Measurements from ENCODE around the gene TMEM145. TPM values are rescaled to one million over a fixed set of nuclear protein-coding genes. Genes with fewer than 3 reads are reported as not detected.

Gene TMEM145
- total and polyA plus RNA-seq, 7 experiments from 2014 or later, result not detected

DNA sequence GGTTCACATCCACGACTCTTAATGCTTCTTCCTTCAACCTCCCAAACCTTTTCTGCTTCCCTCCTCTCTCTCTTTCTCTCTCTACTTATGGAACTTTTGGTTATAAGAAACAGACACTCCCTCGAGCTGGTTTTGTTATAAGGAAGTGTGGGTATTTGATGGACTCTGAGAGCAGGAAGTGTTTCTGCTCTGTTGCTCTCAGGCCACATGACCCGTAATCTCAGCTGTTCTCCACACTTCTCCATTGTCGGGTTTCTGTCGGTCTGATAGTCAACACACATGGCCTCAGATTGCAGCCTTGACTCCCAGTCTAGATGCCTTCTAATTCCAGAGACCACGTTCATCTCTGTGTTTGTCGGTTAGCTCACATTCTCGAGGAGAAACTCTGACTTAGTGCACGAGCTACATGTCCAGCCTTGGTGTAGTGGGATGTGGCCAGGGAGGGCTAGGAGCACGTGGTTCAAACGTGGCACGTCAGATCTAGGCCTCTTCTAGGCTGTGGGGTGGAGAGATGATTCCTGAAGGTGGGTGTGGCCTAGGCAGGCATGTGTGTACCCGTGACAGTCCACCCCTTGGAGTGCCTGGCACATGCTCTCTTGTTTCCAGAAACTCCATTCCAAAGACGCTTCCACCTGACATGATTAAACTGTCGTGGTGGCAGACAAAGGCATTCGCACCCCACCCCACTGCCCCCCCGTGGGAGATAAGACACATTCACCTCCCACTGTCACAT is 50.7 kb downstream of the TMEM145 start:
- H3K27ac Mint-ChIP-seq, result peak overlapping the region in 1 of 9 donors; percentile 66
- H3K36me3 ChIP-seq (ENCODE audit: control insufficient read depth in 2 of 3, insufficient read depth in 3 of 3, low read length in 3 of 3), result peaks cover 0 to 6% (median 0%) of the 10 kb centered on the region in 3 experiments
- H3K27ac ChIP-seq (ENCODE audit: low read depth, low read length), result no peak overlapping the region
- no peaks in the 10 kb centered on the region for H3K27me3 Mint-ChIP-seq
- no peaks in the 10 kb centered on the region for H3K4me1 ChIP-seq (ENCODE audit: control insufficient read depth in 2 of 2, insufficient read depth in 2 of 2, low read length in 2 of 2)
- peaks cover 0 to 4% (median 0%) of the 10 kb centered on the region in 7 donors for H3K4me1 Mint-ChIP-seq
- ChIA-PET POLR2A (no interaction called here), CTCF (no interaction called here)
- H3K27me3 ChIP-seq (ENCODE audit: control insufficient read depth in 2 of 2, insufficient read depth in 2 of 2, low read length in 2 of 2), result no peaks in the 10 kb centered on the region
- DNase-seq, result no peak
- intact Hi-C loops (cut with micrococcal nuclease), result no loop called here
- H3K4me3 ChIP-seq (ENCODE audit: low read length), result no peak overlapping the region
- no peaks in the 10 kb centered on the region for H3K9me3 ChIP-seq (ENCODE audit: control insufficient read depth in 2 of 3, low read length in 3 of 3)
- H3K4me3 Mint-ChIP-seq, result no peak overlapping the region
- peaks cover 0 to 5% (median 0%) of the 10 kb centered on the region in 11 donors for H3K9me3 Mint-ChIP-seq
- peak; percentile 67 for ATAC-seq
- peaks cover 5 to 22% (median 11%) of the 10 kb centered on the region in 5 donors for H3K36me3 Mint-ChIP-seq

DNA sequence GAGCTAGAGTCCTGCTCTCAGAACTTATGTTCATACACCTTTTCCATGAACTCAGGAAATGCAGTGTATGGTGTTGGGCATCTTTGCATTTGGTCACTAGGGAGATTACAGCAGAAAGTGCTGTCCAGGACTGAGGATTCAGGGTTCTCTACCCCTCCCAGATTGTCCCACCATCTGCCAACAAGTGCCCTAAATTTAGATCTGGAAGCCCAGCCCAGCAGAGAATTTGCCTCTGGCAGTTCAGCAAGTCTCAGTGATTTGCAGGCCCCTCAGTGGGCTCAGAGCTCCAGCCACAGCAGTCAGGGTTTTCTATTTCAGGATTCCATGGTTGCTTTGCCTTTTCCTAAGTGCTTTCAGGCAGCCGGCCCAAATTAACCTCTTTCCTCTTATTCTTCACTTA is 53.6 kb downstream of the TMEM145 start:
- H3K9me3 Mint-ChIP-seq, result peaks cover 0 to 5% (median 0%) of the 10 kb centered on the region in 11 donors
- Histone ChIP-seq H3K4me3 (ENCODE audit: low read length) (no peak overlapping the region), H3K4me1 (ENCODE audit: control insufficient read depth in 2 of 2, insufficient read depth in 2 of 2, low read length in 2 of 2) (no peaks in the 10 kb centered on the region), H3K27me3 (ENCODE audit: control insufficient read depth in 2 of 2, insufficient read depth in 2 of 2, low read length in 2 of 2) (no peaks in the 10 kb centered on the region), H3K27ac (ENCODE audit: low read depth, low read length) (no peak overlapping the region), H3K36me3 (ENCODE audit: control insufficient read depth in 2 of 3, insufficient read depth in 3 of 3, low read length in 3 of 3) (peaks cover 0 to 6% (median 0%) of the 10 kb centered on the region in 3 experiments), H3K9me3 (ENCODE audit: control insufficient read depth in 2 of 3, low read length in 3 of 3) (no peaks in the 10 kb centered on the region)
- H3K27me3 Mint-ChIP-seq, result no peaks in the 10 kb centered on the region
- POLR2A ChIA-PET, result no interaction called here
- H3K4me3 Mint-ChIP-seq, result no peak overlapping the region
- no peak for ATAC-seq
- CTCF ChIA-PET, result no interaction called here
- no peak overlapping the region for H3K27ac Mint-ChIP-seq
- H3K4me1 Mint-ChIP-seq, result peaks cover 0 to 4% (median 0%) of the 10 kb centered on the region in 7 donors
- intact Hi-C loops (cut with micrococcal nuclease), result no loop called here
- no peak for DNase-seq
- H3K36me3 Mint-ChIP-seq, result peaks cover 5 to 17% (median 11%) of the 10 kb centered on the region in 5 donors

DNA sequence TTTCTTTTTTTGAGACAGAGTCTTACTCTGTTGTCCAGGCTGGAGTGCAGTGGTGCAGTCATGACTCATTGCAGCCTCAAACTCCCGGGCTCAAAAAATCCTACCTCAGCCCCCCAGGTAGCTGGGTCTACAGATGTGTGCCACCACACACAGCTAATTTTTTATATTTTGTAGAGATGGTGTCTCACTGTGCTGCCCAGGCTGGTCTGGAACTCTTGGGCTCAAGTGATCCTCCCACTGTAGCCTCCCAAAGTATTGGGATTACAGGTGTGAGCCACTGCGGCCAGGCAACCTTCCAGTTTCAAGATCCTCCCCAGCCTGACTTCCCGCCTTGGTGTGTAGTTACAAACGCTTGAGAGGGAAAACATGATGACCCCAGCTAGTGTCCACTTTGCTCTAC is 54.8 kb downstream of the TMEM145 start:
- no peak overlapping the region for H3K4me3 Mint-ChIP-seq
- ATAC-seq (no peak), DNase-seq (no peak)
- H3K27ac Mint-ChIP-seq, result peak overlapping the region in 1 of 9 donors; percentile 39
- H3K36me3 Mint-ChIP-seq, result peaks cover 5 to 17% (median 11%) of the 10 kb centered on the region in 5 donors
- ChIA-PET POLR2A (no interaction called here), CTCF (no interaction called here)
- intact Hi-C loops (cut with micrococcal nuclease), result no loop called here
- no peak overlapping the region for H3K27ac ChIP-seq (ENCODE audit: low read depth, low read length)
- H3K4me3 ChIP-seq (ENCODE audit: low read length), result no peak overlapping the region
- peaks cover 0 to 5% (median 0%) of the 10 kb centered on the region in 11 donors for H3K9me3 Mint-ChIP-seq
- H3K4me1 Mint-ChIP-seq, result peaks cover 0 to 5% (median 0%) of the 10 kb centered on the region in 7 donors
- H3K4me1 ChIP-seq (ENCODE audit: control insufficient read depth in 2 of 2, insufficient read depth in 2 of 2, low read length in 2 of 2), result no peaks in the 10 kb centered on the region
- no peaks in the 10 kb centered on the region for H3K27me3 ChIP-seq (ENCODE audit: control insufficient read depth in 2 of 2, insufficient read depth in 2 of 2, low read length in 2 of 2)
- H3K9me3 ChIP-seq (ENCODE audit: control insufficient read depth in 2 of 3, low read length in 3 of 3), result no peaks in the 10 kb centered on the region
- peaks cover 0 to 6% (median 0%) of the 10 kb centered on the region in 3 experiments for H3K36me3 ChIP-seq (ENCODE audit: control insufficient read depth in 2 of 3, insufficient read depth in 3 of 3, low read length in 3 of 3)
- no peaks in the 10 kb centered on the region for H3K27me3 Mint-ChIP-seq

DNA sequence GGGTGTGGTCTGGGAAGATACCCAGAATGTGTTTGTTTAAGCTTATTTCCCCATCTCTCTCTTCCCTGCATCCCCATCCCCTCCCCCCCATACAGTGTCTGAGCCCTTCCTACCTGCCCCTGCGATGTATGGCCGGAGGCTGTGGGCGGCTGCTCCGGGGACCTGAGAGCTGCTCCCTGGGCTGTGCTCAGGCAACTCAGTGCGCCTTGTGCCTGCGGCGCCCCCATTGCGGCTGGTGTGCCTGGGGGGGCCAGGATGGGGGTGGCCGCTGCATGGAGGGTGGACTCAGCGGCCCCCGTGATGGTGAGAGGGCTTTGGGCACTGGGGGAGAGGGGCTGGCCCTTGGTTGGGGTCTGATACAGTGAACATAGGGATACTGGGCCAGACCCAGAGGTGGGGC is 55.3 kb downstream of the TMEM145 start:
- Histone ChIP-seq H3K9me3 (ENCODE audit: control insufficient read depth in 2 of 3, low read length in 3 of 3) (no peaks in the 10 kb centered on the region), H3K4me1 (ENCODE audit: control insufficient read depth in 2 of 2, insufficient read depth in 2 of 2, low read length in 2 of 2) (no peaks in the 10 kb centered on the region), H3K36me3 (ENCODE audit: control insufficient read depth in 2 of 3, insufficient read depth in 3 of 3, low read length in 3 of 3) (peaks cover 0 to 6% (median 0%) of the 10 kb centered on the region in 3 experiments), H3K4me3 (ENCODE audit: low read length) (no peak overlapping the region), H3K27me3 (ENCODE audit: control insufficient read depth in 2 of 2, insufficient read depth in 2 of 2, low read length in 2 of 2) (no peaks in the 10 kb centered on the region), H3K27ac (ENCODE audit: low read depth, low read length) (no peak overlapping the region)
- H3K4me1 Mint-ChIP-seq, result peaks cover 0 to 3% (median 0%) of the 10 kb centered on the region in 7 donors
- H3K27ac Mint-ChIP-seq, result no peak overlapping the region
- ChIA-PET CTCF (no interaction called here), POLR2A (no interaction called here)
- H3K27me3 Mint-ChIP-seq, result no peaks in the 10 kb centered on the region
- peaks cover 5 to 14% (median 9%) of the 10 kb centered on the region in 5 donors for H3K36me3 Mint-ChIP-seq
- H3K9me3 Mint-ChIP-seq, result peaks cover 0 to 5% (median 0%) of the 10 kb centered on the region in 11 donors
- ATAC-seq, result no peak
- DNase-seq, result no peak
- intact Hi-C loops (cut with micrococcal nuclease), result no loop called here
- H3K4me3 Mint-ChIP-seq, result no peak overlapping the region

DNA sequence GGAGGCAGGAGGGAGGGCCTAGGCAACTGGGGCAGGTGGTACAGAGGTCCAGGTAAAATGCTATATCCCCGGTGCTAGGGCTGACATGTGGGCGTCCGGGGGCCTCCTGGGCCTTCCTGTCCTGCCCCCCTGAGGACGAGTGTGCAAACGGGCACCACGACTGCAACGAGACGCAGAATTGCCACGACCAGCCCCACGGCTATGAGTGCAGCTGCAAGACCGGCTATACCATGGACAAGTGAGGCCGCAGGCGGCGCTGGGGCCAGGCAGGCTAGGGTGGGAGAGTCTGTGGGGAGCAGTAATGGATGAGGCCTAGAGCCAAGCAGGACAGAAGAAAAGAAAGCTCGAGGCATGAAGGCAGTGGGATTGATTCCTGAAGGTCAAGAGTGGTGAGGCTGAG is 55.7 kb downstream of the TMEM145 start:
- ChIA-PET CTCF (no interaction called here), POLR2A (no interaction called here)
- DNase-seq (no peak), ATAC-seq (no peak)
- H3K4me3 Mint-ChIP-seq, result no peak overlapping the region
- peaks cover 2 to 11% (median 6%) of the 10 kb centered on the region in 5 donors for H3K36me3 Mint-ChIP-seq
- intact Hi-C loops (cut with micrococcal nuclease), result no loop called here
- H3K27me3 Mint-ChIP-seq, result no peaks in the 10 kb centered on the region
- H3K27ac Mint-ChIP-seq, result peak overlapping the region in 1 of 9 donors; percentile 55
- no peaks in the 10 kb centered on the region for H3K9me3 ChIP-seq (ENCODE audit: control insufficient read depth in 2 of 3, low read length in 3 of 3)
- H3K4me3 ChIP-seq (ENCODE audit: low read length), result no peak overlapping the region
- H3K9me3 Mint-ChIP-seq, result peaks cover 0 to 3% (median 0%) of the 10 kb centered on the region in 11 donors
- H3K27ac ChIP-seq (ENCODE audit: low read depth, low read length), result no peak overlapping the region
- H3K27me3 ChIP-seq (ENCODE audit: control insufficient read depth in 2 of 2, insufficient read depth in 2 of 2, low read length in 2 of 2), result no peaks in the 10 kb centered on the region
- peaks cover 0 to 3% (median 0%) of the 10 kb centered on the region in 7 donors for H3K4me1 Mint-ChIP-seq
- no peaks in the 10 kb centered on the region for H3K4me1 ChIP-seq (ENCODE audit: control insufficient read depth in 2 of 2, insufficient read depth in 2 of 2, low read length in 2 of 2)
- peaks cover 0 to 3% (median 0%) of the 10 kb centered on the region in 3 experiments for H3K36me3 ChIP-seq (ENCODE audit: control insufficient read depth in 2 of 3, insufficient read depth in 3 of 3, low read length in 3 of 3)

DNA sequence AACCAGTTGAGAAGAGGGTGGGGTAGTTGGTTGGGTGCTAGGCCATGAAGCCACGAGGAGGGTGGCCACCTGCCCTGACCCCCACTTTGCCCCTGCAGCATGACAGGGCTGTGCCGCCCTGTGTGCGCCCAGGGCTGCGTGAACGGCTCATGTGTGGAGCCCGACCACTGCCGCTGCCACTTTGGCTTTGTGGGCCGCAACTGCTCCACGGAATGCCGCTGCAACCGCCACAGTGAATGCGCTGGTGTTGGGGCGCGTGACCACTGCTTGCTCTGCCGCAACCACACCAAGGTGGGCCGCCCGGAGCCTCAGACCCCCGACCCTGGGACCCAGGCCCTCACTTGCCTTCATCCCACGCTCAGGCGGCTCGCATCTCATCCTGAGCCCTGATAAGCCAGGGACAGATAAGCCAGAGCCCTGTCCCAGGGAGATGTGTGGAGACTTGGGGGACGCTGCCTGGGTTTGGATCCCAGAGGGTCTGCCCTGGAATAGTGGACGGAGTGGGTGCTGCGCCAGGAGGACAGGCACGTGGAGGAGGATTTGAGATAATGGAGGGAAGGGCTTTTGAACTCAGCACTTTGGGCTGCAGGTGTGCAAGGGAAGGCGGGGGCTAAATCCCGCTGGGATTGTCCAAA is 56.4 kb downstream of the TMEM145 start:
- ATAC-seq (no peak), DNase-seq (no peak)
- Histone ChIP-seq H3K27ac (ENCODE audit: low read depth, low read length) (no peak overlapping the region), H3K9me3 (ENCODE audit: control insufficient read depth in 2 of 3, low read length in 3 of 3) (no peaks in the 10 kb centered on the region), H3K4me3 (ENCODE audit: low read length) (no peak overlapping the region), H3K27me3 (ENCODE audit: control insufficient read depth in 2 of 2, insufficient read depth in 2 of 2, low read length in 2 of 2) (no peaks in the 10 kb centered on the region), H3K4me1 (ENCODE audit: control insufficient read depth in 2 of 2, insufficient read depth in 2 of 2, low read length in 2 of 2) (no peaks in the 10 kb centered on the region), H3K36me3 (ENCODE audit: control insufficient read depth in 2 of 3, insufficient read depth in 3 of 3, low read length in 3 of 3) (no peaks in the 10 kb centered on the region)
- no peak overlapping the region for H3K4me3 Mint-ChIP-seq
- peaks cover 0 to 4% (median 0%) of the 10 kb centered on the region in 5 donors for H3K36me3 Mint-ChIP-seq
- POLR2A ChIA-PET, result no interaction called here
- H3K4me1 Mint-ChIP-seq, result peaks cover 0 to 5% (median 0%) of the 10 kb centered on the region in 7 donors
- no peaks in the 10 kb centered on the region for H3K9me3 Mint-ChIP-seq
- no peak overlapping the region for H3K27ac Mint-ChIP-seq
- CTCF ChIA-PET, result no interaction called here
- H3K27me3 Mint-ChIP-seq, result no peaks in the 10 kb centered on the region
- intact Hi-C loops (cut with micrococcal nuclease), result no loop called here
